Spleen (tissue), 11 donors: ENCODE data around the gene TP63. TPM values are rescaled to one million over a fixed set of nuclear protein-coding genes. Genes with fewer than 3 reads are reported as not detected.

Source experiments
- DNase-seq: peaks from one replicate; pipeline ENCODE4 v3.0.0-alpha.2; 2020
- H3K27ac ChIP-seq, 8 donors: fragments of 200-600 bp; sonication (generic) in 7 of 8; 1 replicate in 4 of 8; 2 replicates in 4 of 8; pipeline versions ENCODE4 v1.5.0 to v1.8.0; 2016 to 2021; ENCODE audit warnings: inconsistent platforms in 4 of 8, mild to moderate bottlenecking in 4 of 8, moderate library complexity in 1 of 8
- H3K27me3 ChIP-seq, 7 donors: fragments of 200-600 bp; sonication (generic) in 6 of 7; replicated peaks in 1 of 7; 1 replicate in 4 of 7; 2 replicates in 3 of 7; pipeline versions ENCODE4 v1.5.0 to v1.8.0; 2016 to 2021; ENCODE audit warnings: inconsistent platforms in 3 of 7, mild to moderate bottlenecking in 1 of 7
- H3K36me3 ChIP-seq, 6 donors: fragments of 200-600 bp; sonication (generic) in 5 of 6; 1 replicate in 4 of 6; 2 replicates in 2 of 6; pipeline versions ENCODE4 v1.5.0 to v1.8.0; 2016 to 2021; ENCODE audit warnings: inconsistent platforms in 2 of 6
- H3K4me1 ChIP-seq, 6 donors: fragments of 200-600 bp; sonication (generic) in 5 of 6; 1 replicate in 3 of 6; 2 replicates in 3 of 6; pipeline versions ENCODE4 v1.5.0 to v1.8.0; 2016 to 2021; ENCODE audit warnings: inconsistent platforms in 3 of 6
- H3K4me3 ChIP-seq, 8 donors: fragments of 200-600 bp; sonication (generic) in 7 of 8; 1 replicate in 4 of 8; 2 replicates in 4 of 8; pipeline versions ENCODE4 v1.5.0 to v1.8.0; 2016 to 2021; ENCODE audit warnings: inconsistent platforms in 4 of 8, mild to moderate bottlenecking in 4 of 8, moderate library complexity in 2 of 8
- H3K9me3 ChIP-seq, 8 donors: fragments of 200-600 bp; sonication (generic) in 7 of 8; 1 replicate in 4 of 8; 2 replicates in 4 of 8; pipeline versions ENCODE4 v1.5.0 to v1.8.0; 2016 to 2021; ENCODE audit warnings: inconsistent platforms in 4 of 8
- POLR2A ChIP-seq, 3 donors: fragments of 450-650 bp; IDR thresholded peaks; one replicate each; pipeline ENCODE4 v1.5.1; 2017; ENCODE audit warnings: antibody characterized with exemption in 3 of 3, mild to moderate bottlenecking in 1 of 3
- POLR2AphosphoS5 ChIP-seq, 3 donors: sonication (generic); formaldehyde crosslinking; IDR thresholded peaks; one replicate each; pipeline ENCODE4 v1.5.1; 2017; ENCODE audit warnings: antibody characterized with exemption in 3 of 3
- WGBS, 5 donors: extraction: QIAGEN DNeasy Blood & Tissue Kit in 3 of 5; methylation state at CpG; one replicate each; pipeline versions ENCODE4 v1.1.5 to v1.1.7; 2013 to 2018; 5-methylcytosine and 5-hydroxymethylcytosine counted together
- intact Hi-C: fragments of 100-400 bp; cut with DNase I; formaldehyde crosslinking; loops from one replicate; pipeline ENCODE4 v1.15.0; 2023; ENCODE audit warnings: low total_unique reads
- polyA plus RNA-seq, 3 donors: library from polyadenylated mRNA; stranded (reverse); fragments of 200-250 nt; gene quantifications; one replicate each; pipeline ENCODE4 v1.2.1, GENCODE V29; 2013
- total RNA-seq, 7 donors: library from RNA; depleted of rRNA in 3 of 7; stranded (reverse); fragments of >200 nt in 3 of 7; fragmentation: NEBNext Ultra II Directional in 4 of 7; extraction: Animal tissue kit (Norgen Biotek cat#: 25700) in 4 of 7; gene quantifications; one replicate each; pipeline versions ENCODE4 v1.1.0 to v1.2.1, GENCODE V29; 2016 to 2021
- TF ChIP-seq, protein P1 (sequence below), 11 experiments: fragments of 200-600 bp in 7 of 11; fragments of 450-650 bp in 4 of 11; sonication (generic) in 4 of 11; IDR thresholded peaks in 8 of 11; conservative IDR thresholded peaks in 3 of 11; 1 replicate in 7 of 11; 2 replicates in 4 of 11; pipeline versions ENCODE4 v1.4.0 to v1.8.0; 2016 to 2021; ENCODE audit warnings: antibody characterized with exemption in 11 of 11, inconsistent platforms in 4 of 11, mild to moderate bottlenecking in 1 of 11
- donor health status: healthy with polysubstance abuse.
- donor health status: DM: no; HTN: no; CAD: no; lungs with moderate emphysema.
- donor health status: DM: no; HTN: no; CAD: no.
- donor health status: Bipolar disorder and iron deficiency.
- donor health status: healthy.
- donor health status: DM: no; HTN: no; CAD: no.
- donor health status: DM: yes; HTN: yes; CAD: no.

The TP63 gene
- total and polyA plus RNA-seq, 10 donors, result 0.09 to 0.68 (median 0.29) TPM

DNA sequence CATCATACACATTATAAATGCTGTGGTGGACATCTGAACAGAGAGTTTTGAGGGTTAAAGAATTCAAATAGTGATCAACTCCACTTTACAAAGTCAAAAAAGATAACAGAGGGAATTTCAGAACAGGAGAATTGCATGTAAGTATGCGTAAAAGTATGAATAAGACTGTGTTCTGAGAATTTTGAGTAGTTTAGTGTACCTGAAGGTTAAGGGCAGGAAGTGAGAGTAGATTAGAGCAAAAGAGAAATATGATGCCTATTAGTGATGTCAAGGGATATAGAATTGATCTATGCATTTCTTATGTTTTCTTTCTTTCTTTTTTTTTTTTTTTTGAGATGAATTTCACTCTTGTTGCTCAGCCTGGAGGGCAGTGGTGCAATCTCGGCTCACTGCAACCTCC lies 53.1 kb downstream of the TP63 start:
- TF ChIP-seq, protein P1, sequence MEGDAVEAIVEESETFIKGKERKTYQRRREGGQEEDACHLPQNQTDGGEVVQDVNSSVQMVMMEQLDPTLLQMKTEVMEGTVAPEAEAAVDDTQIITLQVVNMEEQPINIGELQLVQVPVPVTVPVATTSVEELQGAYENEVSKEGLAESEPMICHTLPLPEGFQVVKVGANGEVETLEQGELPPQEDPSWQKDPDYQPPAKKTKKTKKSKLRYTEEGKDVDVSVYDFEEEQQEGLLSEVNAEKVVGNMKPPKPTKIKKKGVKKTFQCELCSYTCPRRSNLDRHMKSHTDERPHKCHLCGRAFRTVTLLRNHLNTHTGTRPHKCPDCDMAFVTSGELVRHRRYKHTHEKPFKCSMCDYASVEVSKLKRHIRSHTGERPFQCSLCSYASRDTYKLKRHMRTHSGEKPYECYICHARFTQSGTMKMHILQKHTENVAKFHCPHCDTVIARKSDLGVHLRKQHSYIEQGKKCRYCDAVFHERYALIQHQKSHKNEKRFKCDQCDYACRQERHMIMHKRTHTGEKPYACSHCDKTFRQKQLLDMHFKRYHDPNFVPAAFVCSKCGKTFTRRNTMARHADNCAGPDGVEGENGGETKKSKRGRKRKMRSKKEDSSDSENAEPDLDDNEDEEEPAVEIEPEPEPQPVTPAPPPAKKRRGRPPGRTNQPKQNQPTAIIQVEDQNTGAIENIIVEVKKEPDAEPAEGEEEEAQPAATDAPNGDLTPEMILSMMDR (IDR thresholded peaks at IDR 0.05 in 8 of 11, conservative IDR thresholded peaks at IDR 0.05 in 3 of 11), result no peak
- TF ChIP-seq POLR2AphosphoS5 (IDR thresholded peaks at IDR 0.05), result no peak
- no peak for TF ChIP-seq POLR2A (IDR thresholded peaks at IDR 0.05)
- Histone ChIP-seq H3K27me3 (no peaks in the 10 kb centered on the region), H3K36me3 (no peaks in the 10 kb centered on the region), H3K27ac (no peak overlapping the region), H3K4me3 (no peak overlapping the region), H3K4me1 (no peaks in the 10 kb centered on the region), H3K9me3 (no peaks in the 10 kb centered on the region)
- no peak for DNase-seq
- WGBS, 5 donors, result 83 to 91% (median 85%) methylated on average over 2 of the region's 2 CpGs
- intact Hi-C loops, result no loop called here

DNA sequence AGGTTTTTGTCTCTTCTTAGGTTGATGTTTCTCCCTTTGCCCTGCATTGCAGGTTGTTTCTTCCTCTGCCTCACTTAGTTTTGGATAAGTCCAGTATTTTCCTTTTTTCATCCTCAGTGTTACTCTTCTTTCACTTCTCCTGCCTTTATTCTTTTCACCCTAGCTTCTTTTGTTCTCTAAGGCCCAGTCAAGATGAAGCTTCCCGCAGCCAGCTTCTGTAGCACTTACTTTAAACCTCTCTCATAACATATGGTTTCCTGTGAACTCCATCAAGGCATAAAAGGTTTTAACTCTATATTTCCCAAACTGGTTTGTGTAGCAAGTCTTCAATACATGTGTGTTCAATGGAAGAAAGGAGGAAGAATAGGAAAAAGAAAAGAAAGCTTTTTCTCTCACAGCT lies 54.1 kb downstream of the TP63 start:
- 66 to 88% (median 72%) methylated on average over 1 of the region's 1 CpG for WGBS, 5 donors
- no peaks in the 10 kb centered on the region for H3K4me1 ChIP-seq

DNA sequence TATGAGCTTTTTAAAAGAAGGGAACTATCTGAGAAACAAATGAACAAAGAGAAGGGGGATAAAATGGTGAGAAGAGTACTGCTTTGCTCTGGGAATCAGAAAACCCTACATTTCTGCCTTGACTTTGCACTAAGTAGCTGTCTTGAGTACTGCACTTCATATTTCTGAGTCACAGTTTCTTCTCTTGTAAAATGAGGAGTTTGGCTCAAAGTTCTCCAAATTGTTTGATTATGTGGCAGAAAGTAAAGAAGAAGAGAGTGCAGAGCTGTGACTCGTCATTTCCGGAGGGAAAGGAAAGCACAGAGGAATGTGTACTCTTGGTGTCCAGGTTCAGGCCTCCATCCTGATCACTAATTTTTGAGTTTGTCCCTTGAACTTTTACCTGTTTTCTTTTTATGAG lies 54.7 kb downstream of the TP63 start:
- H3K27ac ChIP-seq, result no peak overlapping the region
- intact Hi-C loops, result no loop called here
- no peaks in the 10 kb centered on the region for H3K9me3 ChIP-seq
- no peaks in the 10 kb centered on the region for H3K36me3 ChIP-seq
- H3K4me3 ChIP-seq, result no peak overlapping the region
- TF ChIP-seq POLR2A (IDR thresholded peaks at IDR 0.05) (no peak), POLR2AphosphoS5 (IDR thresholded peaks at IDR 0.05) (no peak)
- TF ChIP-seq, protein P1 (IDR thresholded peaks at IDR 0.05 in 8 of 11, conservative IDR thresholded peaks at IDR 0.05 in 3 of 11), result no peak
- DNase-seq, result no peak
- no peaks in the 10 kb centered on the region for H3K4me1 ChIP-seq
- 76 to 93% (median 80%) methylated on average over 2 of the region's 2 CpGs for WGBS, 5 donors
- no peaks in the 10 kb centered on the region for H3K27me3 ChIP-seq

More for the DNA sequence above, 54.1 kb downstream of the TP63 start:
- no peaks in the 10 kb centered on the region for H3K27me3 ChIP-seq
- H3K36me3 ChIP-seq, result no peaks in the 10 kb centered on the region
- intact Hi-C loops, result no loop called here
- DNase-seq, result no peak
- no peak overlapping the region for H3K27ac ChIP-seq
- no peak overlapping the region for H3K4me3 ChIP-seq
- TF ChIP-seq, protein P1 (IDR thresholded peaks at IDR 0.05 in 8 of 11, conservative IDR thresholded peaks at IDR 0.05 in 3 of 11), result no peak
- TF ChIP-seq POLR2AphosphoS5 (IDR thresholded peaks at IDR 0.05) (no peak), POLR2A (IDR thresholded peaks at IDR 0.05) (no peak)
- no peaks in the 10 kb centered on the region for H3K9me3 ChIP-seq

DNA sequence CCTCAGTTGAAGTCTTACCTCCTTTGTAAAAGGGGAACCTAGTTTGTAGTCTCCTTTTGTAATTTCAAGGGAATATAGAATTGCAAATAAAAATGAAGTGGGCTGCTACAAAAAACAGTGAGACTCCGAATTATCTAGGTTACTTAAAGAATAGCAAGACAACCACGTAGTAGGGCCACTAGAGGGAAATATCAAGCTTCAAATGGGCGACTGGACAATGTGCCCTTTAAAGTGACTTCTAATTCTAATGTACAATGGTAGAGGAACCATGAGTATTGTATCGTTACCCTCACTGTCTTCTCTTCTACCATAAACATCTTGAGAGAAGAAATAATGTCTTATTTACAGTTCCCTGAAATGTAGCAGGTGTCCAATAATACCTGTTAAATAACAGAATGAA lies 56.3 kb downstream of the TP63 start:
- no peaks in the 10 kb centered on the region for H3K9me3 ChIP-seq
- H3K27ac ChIP-seq, result no peak overlapping the region
- 79 to 87% (median 83%) methylated on average over 4 of the region's 4 CpGs for WGBS, 5 donors
- no peak overlapping the region for H3K4me3 ChIP-seq
- TF ChIP-seq, protein P1 (IDR thresholded peaks at IDR 0.05 in 8 of 11, conservative IDR thresholded peaks at IDR 0.05 in 3 of 11), result no peak
- TF ChIP-seq POLR2AphosphoS5 (IDR thresholded peaks at IDR 0.05) (no peak), POLR2A (IDR thresholded peaks at IDR 0.05) (no peak)
- intact Hi-C loops, result no loop called here
- no peaks in the 10 kb centered on the region for H3K4me1 ChIP-seq
- no peaks in the 10 kb centered on the region for H3K27me3 ChIP-seq
- no peak for DNase-seq
- H3K36me3 ChIP-seq, result no peaks in the 10 kb centered on the region
